CMK (cell line): ENCODE results near the gene IL2RA.
"Not testable (repeated sequence)": the region's sequence is repeated elsewhere in the genome, so short reads cannot be mapped to it uniquely, and the experiment has no call there.

Experiments used
- DNase-seq: peaks from one replicate; pipeline ENCODE4 v3.0.0-alpha.2; 2010; ENCODE audit warnings: low read depth

The IL2RA gene

DNA sequence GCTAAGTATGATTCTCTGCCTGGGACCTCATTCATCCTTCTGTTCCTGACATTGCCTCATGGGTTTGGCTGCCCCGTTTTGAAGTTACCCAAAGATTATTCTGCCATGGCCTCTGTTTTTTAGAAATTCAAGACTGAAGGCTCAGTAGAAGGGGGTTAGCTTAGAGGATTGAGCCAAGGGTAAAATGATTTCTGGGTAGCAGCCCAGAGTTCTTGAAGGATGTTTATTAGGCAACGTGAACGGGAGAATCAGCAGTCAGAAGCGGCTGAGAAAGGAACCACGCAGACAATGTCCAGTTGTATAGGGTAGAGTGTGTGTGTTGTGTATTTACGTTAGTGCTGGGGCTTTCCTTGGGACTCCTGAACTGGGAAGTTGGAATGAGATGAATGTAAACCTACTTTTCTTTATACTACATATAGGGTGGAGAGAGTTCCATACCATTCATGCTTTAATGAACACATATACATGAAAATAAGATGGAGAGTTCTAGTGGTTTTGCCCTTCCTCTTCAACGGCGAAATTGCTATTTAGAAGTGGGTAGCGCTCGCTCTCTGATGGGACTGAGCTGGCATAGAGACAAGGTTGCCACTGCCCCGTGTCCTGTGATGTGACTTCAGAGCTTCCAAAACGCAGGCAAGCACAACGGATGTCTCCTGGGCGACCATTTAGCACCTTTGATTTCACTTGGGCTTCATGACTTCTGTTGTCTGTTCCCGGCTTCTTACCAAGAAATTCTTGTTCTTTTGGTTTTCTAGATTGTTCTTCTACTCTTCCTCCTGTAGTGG, 49.9 kb downstream of the IL2RA start:
- DNase-seq, result no peak

- no peak for DNase-seq
These were observed 50.6 kb downstream of the IL2RA start for GRCh38 chr10:6011558-6011957.

DNA sequence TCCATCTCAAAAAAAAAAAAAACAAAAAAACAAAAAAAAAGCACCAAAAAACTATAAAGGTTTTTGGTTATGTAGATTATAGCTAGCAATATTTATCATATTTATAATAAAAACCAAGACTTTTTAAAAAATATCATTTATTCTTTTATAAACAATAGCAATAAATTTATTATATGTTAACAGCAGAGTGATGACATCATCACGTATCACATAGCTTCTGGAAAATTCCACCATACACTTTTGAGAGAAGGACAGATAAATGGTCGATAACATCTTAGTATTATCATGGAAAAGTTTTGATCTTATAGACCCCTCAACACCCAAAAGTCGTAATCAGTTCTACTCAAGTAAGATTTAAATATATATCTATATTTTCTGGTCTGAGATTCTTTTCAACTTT, 51.6 kb downstream of the IL2RA start:
- no peak for DNase-seq

GRCh38 chr10:6009961-6010360, 52.2 kb downstream of the IL2RA start:
- no peak for DNase-seq

DNA sequence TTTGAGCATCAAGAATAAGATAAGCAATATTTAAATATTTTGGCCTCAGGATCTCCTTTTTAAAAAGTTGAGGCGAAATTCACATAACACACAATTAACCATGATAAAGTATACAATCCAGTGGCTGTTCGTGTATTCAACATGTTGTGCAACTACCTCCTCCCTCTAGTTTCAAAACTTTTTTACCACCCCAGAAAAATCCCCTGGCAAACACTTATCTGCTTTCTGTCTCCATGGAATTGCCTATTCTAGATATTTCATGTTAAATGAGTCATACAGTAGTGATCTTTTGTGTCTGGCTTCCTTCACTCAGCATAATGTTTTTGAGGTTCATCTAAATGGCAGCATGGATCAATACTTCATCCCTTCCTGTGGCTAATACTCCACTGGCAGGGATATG, 53.0 kb downstream of the IL2RA start:
- no peak for DNase-seq

DNA sequence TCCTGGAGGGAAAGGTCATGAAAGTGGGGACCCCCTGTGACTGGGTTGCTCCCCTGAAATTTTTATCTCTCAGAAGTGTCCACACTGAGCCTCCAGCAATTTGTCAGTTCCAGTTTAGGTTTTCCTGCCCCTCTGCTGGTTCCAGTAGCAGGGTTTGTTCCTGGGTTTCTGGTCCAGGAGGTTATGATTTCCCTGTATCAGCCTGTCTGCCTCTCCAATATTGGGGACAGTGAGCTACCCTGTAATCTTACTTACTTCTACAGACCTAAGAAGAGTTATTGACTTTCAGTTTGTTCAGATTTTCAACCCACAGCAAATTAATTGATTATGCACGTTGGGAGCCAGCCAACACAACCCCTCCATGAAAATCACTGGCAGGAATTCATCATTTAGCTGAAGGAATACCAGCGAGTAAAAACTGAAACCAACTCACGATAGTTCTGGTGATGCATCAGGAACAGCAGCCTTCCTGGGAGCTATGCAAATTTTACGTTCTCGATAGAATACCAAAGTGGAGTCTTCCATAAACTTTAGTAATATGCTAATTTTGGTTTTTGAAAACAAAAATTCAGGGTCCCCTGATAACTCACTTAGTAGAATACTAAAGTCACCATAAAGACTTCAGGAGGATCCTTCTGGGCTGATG, 53.5 kb downstream of the IL2RA start:
- DNase-seq, result no peak

DNA sequence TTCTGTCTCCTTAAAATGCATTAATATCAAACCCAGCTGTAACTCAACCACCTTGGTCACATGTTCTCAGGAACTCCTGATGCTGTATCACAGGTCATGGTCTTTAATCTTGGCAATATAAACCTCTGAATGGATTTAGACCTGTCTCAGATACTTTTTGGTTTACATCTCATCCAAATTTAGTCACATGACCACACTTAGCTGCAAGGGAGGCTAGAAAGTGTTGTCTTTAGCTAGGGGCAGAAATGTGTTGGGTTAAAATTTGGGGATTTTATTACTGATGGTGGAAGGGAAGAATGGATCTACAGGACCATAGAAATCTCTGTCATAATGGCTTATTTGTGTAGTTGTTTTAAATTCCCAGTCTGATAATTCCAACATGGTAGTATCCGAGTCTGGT, 55.2 kb downstream of the IL2RA start:
- no peak for DNase-seq

DNA sequence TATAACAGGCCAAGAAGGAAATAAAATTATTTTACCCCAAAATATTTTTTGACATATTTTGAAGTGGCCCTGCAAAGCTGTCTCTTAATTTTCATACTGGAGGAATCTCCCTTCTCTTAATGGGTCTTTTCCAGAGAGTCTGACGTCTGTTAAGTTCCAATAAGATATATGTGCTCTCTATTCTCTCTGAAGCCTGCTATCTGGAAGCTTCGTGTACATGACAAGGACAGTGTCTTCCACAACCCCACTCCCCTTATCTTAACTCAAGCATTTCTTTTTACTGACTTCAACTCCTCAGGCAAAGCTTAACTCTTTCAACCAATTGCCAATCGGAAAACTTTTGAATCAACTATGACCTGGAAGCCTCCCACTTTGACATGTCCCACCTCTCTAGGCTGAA, 55.6 kb downstream of the IL2RA start:
- no peak for DNase-seq

GRCh38 chr10:6005856-6006395, 56.2 kb downstream of the IL2RA start:
- DNase-seq, result no peak

DNA sequence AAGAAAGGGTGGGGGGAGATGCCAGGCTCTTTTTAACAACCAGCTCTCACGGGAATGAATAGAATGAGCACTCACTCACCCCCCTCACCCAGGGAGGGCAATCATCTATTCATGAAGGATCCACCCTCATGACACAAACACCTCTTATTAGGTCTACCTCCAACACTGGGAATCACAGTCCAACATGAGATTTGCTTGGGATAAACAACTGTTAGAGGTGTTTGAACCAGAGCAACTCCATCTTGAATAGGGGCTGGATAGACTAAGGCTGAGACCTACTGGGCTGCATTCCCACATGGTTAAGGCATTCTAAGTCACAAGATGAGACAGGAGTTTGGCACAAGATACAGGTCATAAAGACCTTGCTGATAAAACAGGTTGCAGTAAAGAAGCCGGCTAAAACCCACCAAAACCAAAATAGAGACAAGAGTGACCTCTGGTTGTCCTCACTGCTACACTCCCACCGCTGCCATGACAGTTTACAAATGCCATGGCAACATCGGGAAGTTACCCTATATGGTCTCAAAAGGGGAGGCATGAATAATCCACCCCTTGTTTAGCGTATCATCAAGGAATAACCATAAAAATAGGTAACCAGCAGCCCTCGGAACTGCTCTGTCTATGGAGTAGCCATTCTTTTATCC, 56.9 kb downstream of the IL2RA start:
- not testable (repeated sequence) for DNase-seq

GRCh38 chr10:6002809-6003510, 59.2 kb downstream of the IL2RA start:
- no peak for DNase-seq

DNA sequence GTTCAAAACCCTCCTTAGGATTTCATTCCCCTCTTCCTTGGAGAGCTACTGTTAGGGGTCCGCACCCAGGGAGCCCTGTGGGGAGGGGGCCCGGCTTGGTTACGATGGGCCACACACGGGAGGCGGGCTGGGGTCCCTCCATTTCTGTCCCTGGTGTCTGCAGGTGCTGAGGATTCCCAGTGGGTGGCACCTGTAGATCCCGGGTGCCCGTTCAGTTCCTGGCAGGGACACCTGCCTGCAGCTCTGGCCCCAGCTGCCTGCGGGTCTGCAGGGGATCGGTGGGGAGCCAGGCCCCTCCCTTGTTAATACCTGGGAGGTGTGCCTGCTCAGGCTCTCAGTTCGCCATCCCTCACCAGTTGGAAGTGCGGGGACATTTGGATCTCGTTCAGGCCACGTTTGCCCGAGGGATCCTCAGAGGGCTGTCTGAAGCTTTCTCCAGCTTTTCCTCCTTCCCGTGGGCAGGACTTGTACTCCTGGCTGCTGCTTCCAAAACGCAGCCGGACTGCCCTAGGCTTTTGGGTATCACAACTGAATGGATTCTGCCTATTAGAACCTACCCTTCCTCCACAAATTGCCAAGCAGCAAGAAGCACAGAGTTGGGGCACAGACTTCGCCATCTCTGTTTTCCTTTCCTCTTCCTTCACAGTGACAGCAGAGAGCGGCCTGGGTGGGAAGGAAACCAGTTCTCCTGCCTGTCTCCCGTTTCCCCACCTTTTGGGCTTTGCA, 62.6 kb downstream of the IL2RA start:
- no peak for DNase-seq

DNA sequence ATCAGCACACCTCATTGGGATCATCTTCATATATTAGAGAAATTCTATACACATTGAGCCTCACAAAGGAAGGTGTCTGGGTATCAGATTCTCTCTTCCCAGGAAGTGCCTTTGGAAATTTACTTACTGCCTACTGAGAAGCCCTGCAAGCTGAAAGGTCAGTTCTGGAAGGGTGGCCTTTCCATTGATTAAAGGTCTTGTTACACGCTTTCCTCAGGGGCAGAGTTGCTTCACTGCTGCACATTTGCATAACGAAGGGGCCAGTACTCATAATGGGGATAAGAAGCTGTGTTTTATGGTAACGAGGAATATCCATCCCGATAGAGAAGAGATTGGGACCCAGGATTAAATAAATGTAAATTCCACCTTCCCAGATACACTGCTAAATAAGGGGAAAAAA, 65.5 kb downstream of the IL2RA start:
- DNase-seq, result no peak

- DNase-seq, result no peak
These were observed 69.8 kb downstream of the IL2RA start for GRCh38 chr10:5992398-5992797.

DNA sequence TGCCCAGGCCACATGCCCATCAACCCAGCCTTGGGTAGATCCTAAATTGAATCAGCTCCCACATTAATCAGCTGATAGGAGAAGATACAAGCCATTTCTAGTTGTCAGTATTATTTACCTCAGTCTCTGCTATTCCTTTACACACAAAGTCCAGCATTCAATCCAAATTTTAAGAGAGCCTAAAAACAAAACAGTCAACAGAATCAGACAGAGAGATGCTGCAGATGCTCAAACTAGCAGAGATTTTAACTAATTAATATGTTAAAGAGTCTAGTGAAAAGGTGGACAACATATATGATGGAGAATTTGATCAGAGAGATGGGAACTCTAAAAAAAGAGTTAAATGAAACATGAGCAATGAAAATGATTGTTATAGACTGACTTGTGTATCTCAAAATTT, 70.5 kb downstream of the IL2RA start:
- DNase-seq, result no peak

GRCh38 chr10:5989756-5990155, 72.4 kb downstream of the IL2RA start:
- no peak for DNase-seq

DNA sequence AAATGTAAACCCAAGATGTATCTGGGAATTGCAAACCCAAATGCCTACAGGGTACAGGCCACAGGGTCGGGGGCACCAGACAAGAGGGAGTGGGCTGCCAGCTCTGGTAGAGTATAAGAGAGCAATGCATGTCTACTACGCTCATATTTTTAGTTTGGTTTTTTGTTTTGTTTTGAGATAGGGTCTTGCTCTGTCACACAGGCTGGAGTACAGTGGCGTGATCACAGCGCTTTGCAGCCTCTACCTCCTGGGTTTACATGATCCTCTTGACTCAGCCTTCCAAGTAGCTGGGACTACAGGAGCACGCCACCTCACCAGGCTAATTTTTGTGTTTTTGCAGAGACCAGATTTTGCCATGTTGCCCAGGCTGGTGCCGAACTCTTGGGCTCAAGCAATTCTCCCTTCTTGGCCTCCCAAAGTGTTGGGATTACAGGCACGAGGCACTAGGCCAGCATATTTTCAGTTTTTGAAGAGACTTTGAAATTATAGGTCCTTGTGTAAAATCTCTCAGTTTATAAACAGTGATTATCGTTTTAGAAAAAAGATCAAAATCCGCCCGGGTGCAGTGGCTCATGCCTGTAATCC, 73.7 kb downstream of the IL2RA start:
- no peak for DNase-seq

DNA sequence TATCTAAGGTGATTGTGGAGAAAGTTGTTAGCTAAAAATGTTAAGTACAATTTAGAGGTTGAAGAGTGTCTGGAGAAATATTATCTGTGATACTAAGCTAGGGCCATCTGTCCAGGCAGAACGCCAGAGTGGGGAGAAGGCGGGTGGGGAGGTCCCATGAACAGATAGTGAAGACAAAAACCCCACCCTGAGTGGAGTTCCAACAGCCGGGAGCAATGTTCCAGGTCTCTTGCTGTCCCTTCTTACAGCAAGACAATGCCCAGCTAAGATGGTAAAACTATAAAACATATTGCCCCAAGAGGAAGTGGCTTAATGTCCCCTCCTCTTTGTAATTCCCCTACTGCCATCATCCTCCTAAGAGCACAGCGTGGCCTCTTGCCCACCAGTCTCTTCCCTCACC, 74.4 kb downstream of the IL2RA start:
- no peak for DNase-seq

DNA sequence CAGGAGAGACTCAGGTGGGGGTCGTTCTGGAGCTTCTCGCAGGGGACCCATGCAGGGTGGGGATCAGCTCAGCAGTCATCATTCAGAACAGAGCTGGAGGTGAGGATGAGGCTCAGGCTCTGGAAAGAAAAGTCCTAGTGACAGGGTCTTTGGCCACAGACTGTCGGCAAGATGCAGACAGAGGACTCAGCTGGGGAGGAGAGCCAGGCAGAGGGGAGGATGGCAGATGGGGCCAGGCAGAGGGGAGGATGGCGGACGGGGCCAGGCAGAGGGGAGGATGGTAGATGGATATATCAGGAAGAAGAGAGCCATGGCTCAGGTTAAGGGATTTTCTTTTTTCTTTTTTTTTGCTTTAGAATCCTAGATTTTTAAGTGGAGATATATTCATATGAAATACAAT, 77.1 kb downstream of the IL2RA start:
- no peak for DNase-seq

DNA sequence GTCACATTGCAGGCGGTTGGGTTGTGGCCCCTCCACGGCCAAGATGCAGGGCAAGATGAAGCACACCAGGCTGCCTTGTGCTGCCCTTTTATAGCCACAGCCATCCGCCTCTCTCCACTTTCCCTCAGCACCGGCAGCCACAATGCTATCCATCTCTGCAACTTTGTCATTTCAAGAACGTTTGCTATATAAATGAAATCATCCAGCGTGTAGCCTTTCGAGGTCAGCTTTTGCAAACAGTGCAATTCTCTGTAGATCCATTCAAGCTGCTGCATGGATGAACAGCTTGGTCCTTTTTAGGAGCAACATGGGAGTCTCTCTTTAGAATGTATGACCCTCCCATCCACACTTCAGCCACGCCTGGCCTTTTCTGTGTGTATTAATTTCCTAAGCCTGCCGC, 78.4 kb downstream of the IL2RA start:
- no peak for DNase-seq

- no peak for DNase-seq
These were observed 80.6 kb downstream of the IL2RA start for GRCh38 chr10:5981529-5981928.

- DNase-seq, result no peak
These were observed 84.0 kb downstream of the IL2RA start for GRCh38 chr10:5978230-5978489.
